Measurements from ENCODE around the gene TNFSF13.

- TF ChIP-seq EZH2 (IDR thresholded peaks at IDR 0.05) (no peak), POLR2AphosphoS5 (IDR thresholded peaks at IDR 0.05; ENCODE audit: borderline replicate concordance, low read depth, low read length) (no peak)
Measured at GRCh38 chr17:7538891-7539545, 19.5 kb upstream of the TNFSF13 start.

All from SK-N-MC (cell line).